Activated T-helper 1 cell treated with anti-CD3 and anti-CD28 coated beads, Interleukin-12 subunit alpha, Interleukin-12 subunit beta, Interleukin-2, Interleukin-4 antibody, amounts not matched to agents 30 ng/mL and 10 ng/mL and 1 ng/mL, durations not matched to agents 14 hours and 24 hours and 36 hours (primary cell): ENCODE data around the gene RPL13A. TPM values are rescaled to one million over a fixed set of nuclear protein-coding genes. Genes with fewer than 3 reads are reported as not detected.

Experiments used
- DNase-seq: peaks from one replicate; pipeline ENCODE4 v3.0.0; 2021; ENCODE audit warnings: low spot score
- H3K27ac Mint-ChIP-seq: one replicate; pipeline ENCODE4 v1.8.0; 2021; ENCODE audit warnings: mild to moderate bottlenecking, mixed read lengths
- H3K27me3 Mint-ChIP-seq: one replicate; pipeline ENCODE4 v1.8.0; 2022; ENCODE audit warnings: mild to moderate bottlenecking, moderate library complexity, mixed read lengths; ENCODE audit not compliant: insufficient read depth
- H3K36me3 Mint-ChIP-seq: one replicate; pipeline ENCODE4 v1.8.0; 2021; ENCODE audit warnings: low read depth, mixed read lengths
- H3K4me1 Mint-ChIP-seq: one replicate; pipeline ENCODE4 v1.8.0; 2021; ENCODE audit warnings: low read depth, mixed read lengths
- H3K4me3 Mint-ChIP-seq: one replicate; pipeline ENCODE4 v1.8.0; 2021; ENCODE audit warnings: mild to moderate bottlenecking, moderate library complexity, mixed read lengths
- H3K9me3 Mint-ChIP-seq: one replicate; pipeline ENCODE4 v1.8.0; 2021; ENCODE audit warnings: mixed read lengths
- intact Hi-C: fragments of 100-400 bp; cut with micrococcal nuclease; formaldehyde crosslinking; loops from one replicate; pipeline ENCODE4 v1.15.1; 2024
- total RNA-seq: library from RNA; stranded (reverse); gene quantifications from 2 replicates; pipeline ENCODE4 v1.2.3, GENCODE V29; 2022

The RPL13A gene
- total RNA-seq, 1 donor from 2014 or later, result 2,988 TPM

- H3K27me3 Mint-ChIP-seq, result no peaks in the 10 kb centered on the region
- DNase-seq, result no peak
- H3K27ac Mint-ChIP-seq, result peak overlapping the region; percentile 35
- peaks cover 26% of the 10 kb centered on the region for H3K4me1 Mint-ChIP-seq
- no peak overlapping the region for H3K4me3 Mint-ChIP-seq
- intact Hi-C loops, result no loop called here
- no peaks in the 10 kb centered on the region for H3K36me3 Mint-ChIP-seq
- no peaks in the 10 kb centered on the region for H3K9me3 Mint-ChIP-seq
These were observed 20.5 kb downstream of the RPL13A start for GRCh38 chr19:49507803-49508494.

GRCh38 chr19:49512970-49513745 lies 25.8 kb downstream of the RPL13A start:
- H3K27me3 Mint-ChIP-seq, result no peaks in the 10 kb centered on the region
- peak overlapping the region; percentile 58 for H3K27ac Mint-ChIP-seq
- peaks cover 21% of the 10 kb centered on the region for H3K4me1 Mint-ChIP-seq
- intact Hi-C loops, result no loop called here
- H3K9me3 Mint-ChIP-seq, result no peaks in the 10 kb centered on the region
- peaks cover 4% of the 10 kb centered on the region for H3K36me3 Mint-ChIP-seq
- DNase-seq, result no peak
- peak overlapping the region; percentile 79 for H3K4me3 Mint-ChIP-seq

GRCh38 chr19:49513746-49514118 lies 26.3 kb downstream of the RPL13A start:
- intact Hi-C loops, result no loop called here
- Mint-ChIP-seq H3K9me3 (no peaks in the 10 kb centered on the region), H3K36me3 (peaks cover 4% of the 10 kb centered on the region), H3K27ac (peak overlapping the region; percentile 58), H3K4me3 (peak overlapping the region; percentile 79), H3K4me1 (peaks cover 20% of the 10 kb centered on the region), H3K27me3 (no peaks in the 10 kb centered on the region)
- DNase-seq, result no peak

- peaks cover 4% of the 10 kb centered on the region for H3K36me3 Mint-ChIP-seq
- peak overlapping the region; percentile 79 for H3K4me3 Mint-ChIP-seq
- H3K9me3 Mint-ChIP-seq, result no peaks in the 10 kb centered on the region
- intact Hi-C loops, result no loop called here
- no peak overlapping the region for H3K27ac Mint-ChIP-seq
- peaks cover 20% of the 10 kb centered on the region for H3K4me1 Mint-ChIP-seq
- no peak for DNase-seq
- peaks cover 2% of the 10 kb centered on the region for H3K27me3 Mint-ChIP-seq
These were observed 26.7 kb downstream of the RPL13A start for GRCh38 chr19:49514151-49514550.

GRCh38 chr19:49515767-49516166 lies 28.4 kb downstream of the RPL13A start:
- peaks cover 2% of the 10 kb centered on the region for H3K27me3 Mint-ChIP-seq
- DNase-seq, result no peak
- H3K4me3 Mint-ChIP-seq, result peak overlapping the region; percentile 20
- H3K9me3 Mint-ChIP-seq, result no peaks in the 10 kb centered on the region
- intact Hi-C loops, result no loop called here
- H3K27ac Mint-ChIP-seq, result no peak overlapping the region
- H3K36me3 Mint-ChIP-seq, result peaks cover 4% of the 10 kb centered on the region
- H3K4me1 Mint-ChIP-seq, result peaks cover 20% of the 10 kb centered on the region

- H3K27me3 Mint-ChIP-seq, result peaks cover 2% of the 10 kb centered on the region
- intact Hi-C loops, result no loop called here
These were observed 30.6 kb downstream of the RPL13A start for GRCh38 chr19:49518033-49518432.

GRCh38 chr19:49520705-49521319 lies 33.4 kb downstream of the RPL13A start:
- no peak for DNase-seq
- Mint-ChIP-seq H3K27ac (no peak overlapping the region), H3K4me3 (no peak overlapping the region), H3K36me3 (peaks cover 2% of the 10 kb centered on the region), H3K4me1 (peaks cover 2% of the 10 kb centered on the region), H3K27me3 (peaks cover 3% of the 10 kb centered on the region), H3K9me3 (no peaks in the 10 kb centered on the region)
- intact Hi-C loops, result no loop called here

More at GRCh38 chr19:49518033-49518432, 30.6 kb downstream of the RPL13A start:
- no peak overlapping the region for H3K4me3 Mint-ChIP-seq
- no peak for DNase-seq
- H3K4me1 Mint-ChIP-seq, result peaks cover 6% of the 10 kb centered on the region
- no peaks in the 10 kb centered on the region for H3K9me3 Mint-ChIP-seq
- H3K36me3 Mint-ChIP-seq, result peaks cover 4% of the 10 kb centered on the region
- no peak overlapping the region for H3K27ac Mint-ChIP-seq

GRCh38 chr19:49524812-49525455 lies 37.5 kb downstream of the RPL13A start:
- Mint-ChIP-seq H3K9me3 (no peaks in the 10 kb centered on the region), H3K27me3 (peaks cover 7% of the 10 kb centered on the region), H3K4me3 (no peak overlapping the region), H3K4me1 (peaks cover 17% of the 10 kb centered on the region), H3K27ac (no peak overlapping the region), H3K36me3 (no peaks in the 10 kb centered on the region)
- intact Hi-C loops, result no loop called here
- DNase-seq, result no peak

GRCh38 chr19:49528211-49528771 lies 40.9 kb downstream of the RPL13A start:
- Mint-ChIP-seq H3K9me3 (no peaks in the 10 kb centered on the region), H3K27ac (peak overlapping the region; percentile 61), H3K4me3 (peak overlapping the region; percentile 81), H3K4me1 (peaks cover 23% of the 10 kb centered on the region), H3K36me3 (no peaks in the 10 kb centered on the region), H3K27me3 (peaks cover 13% of the 10 kb centered on the region)
- DNase-seq, result no peak
- intact Hi-C loops, result no loop called here

GRCh38 chr19:49530708-49531107 lies 43.3 kb downstream of the RPL13A start:
- H3K4me1 Mint-ChIP-seq, result peaks cover 38% of the 10 kb centered on the region
- no peak overlapping the region for H3K27ac Mint-ChIP-seq
- H3K9me3 Mint-ChIP-seq, result no peaks in the 10 kb centered on the region
- H3K4me3 Mint-ChIP-seq, result peak overlapping the region; percentile 13
- no peak for DNase-seq
- H3K36me3 Mint-ChIP-seq, result no peaks in the 10 kb centered on the region
- H3K27me3 Mint-ChIP-seq, result peaks cover 12% of the 10 kb centered on the region
- intact Hi-C loops, result no loop called here

- peak overlapping the region; percentile 86 for H3K4me3 Mint-ChIP-seq
- H3K27ac Mint-ChIP-seq, result peak overlapping the region; percentile 85
- H3K4me1 Mint-ChIP-seq, result peaks cover 21% of the 10 kb centered on the region
- no peaks in the 10 kb centered on the region for H3K36me3 Mint-ChIP-seq
- no peaks in the 10 kb centered on the region for H3K9me3 Mint-ChIP-seq
- peaks cover 9% of the 10 kb centered on the region for H3K27me3 Mint-ChIP-seq
- intact Hi-C loops, result loop anchor here (1.0 to 2.0 kb wide), 5 partner anchors 21 to 106 kb away; partner anchors contain the start of genes NOSIP, PRR12, PRRG2 and RRAS
- DNase-seq, result peak; percentile 79
These were observed 46.4 kb downstream of the RPL13A start for GRCh38 chr19:49533551-49534488.
